GM12878 (cell line): Measurements from ENCODE around the gene GINS1. TPM values are rescaled to one million over a fixed set of nuclear protein-coding genes. Genes with fewer than 3 reads are reported as not detected.

Experiments used
- ATAC-seq: fragments of 200-7000 bp; cut with Tn5 transposase; 3 replicates; pipeline ENCODE4 v1.9.1; 2020; ENCODE audit warnings: mild to moderate bottlenecking, moderate library complexity
- BruUV-seq: library from RNA; stranded (reverse); fragments of 400-500 nt; replicated peaks from 2 replicates; lab custom pipeline; 2021; lab: Mats Ljungman, UMichigan
- CTCF ChIA-PET: fragments of 300-600 bp; sonication (Branson Sonifier 250); formaldehyde crosslinking; extraction: SDS; loops from one replicate; lab custom pipeline; 2021; ENCODE audit warnings: inconsistent platforms; lab: Yijun Ruan, JAX
- POLR2A ChIA-PET: fragments of 350-600 bp; formaldehyde crosslinking; extraction: SDS; loops from one replicate; lab custom pipeline; 2021; ENCODE audit warnings: inconsistent platforms; lab: Charles Lee
- RAD21 ChIA-PET: fragments of 300-600 bp; sonication (Branson Sonifier 250); formaldehyde crosslinking; loops from one replicate; lab custom pipeline; 2023; ENCODE audit warnings: antibody characterized with exemption; ENCODE audit not compliant: unreplicated experiment; lab: Charles Lee
- SMC1A ChIA-PET: fragments of 300-600 bp; sonication (Branson Sonifier 250); formaldehyde crosslinking; loops from one replicate; lab custom pipeline; 2023; ENCODE audit not compliant: unreplicated experiment, uncharacterized antibody; lab: Charles Lee
- DNase-seq: peaks from one replicate; pipeline ENCODE4 v3.0.0-alpha.2; 2011; ENCODE audit warnings: low read depth, low spot score
- FAIRE-seq: peaks from 3 replicates; lab custom pipeline; 2011; peaks lifted over from hg19 to GRCh38; lab: Jason Lieb, UNC
- H2AFZ ChIP-seq: 2 replicates; pipeline ENCODE4 v1.6.0; 2011; ENCODE audit warnings: low read depth, low read length, control low read depth; ENCODE audit not compliant: control insufficient read depth
- H3K27ac ChIP-seq: 2 replicates; pipeline ENCODE4 v1.5.1; 2011; ENCODE audit warnings: control low read depth; ENCODE audit not compliant: control insufficient read depth, insufficient read depth
- H3K27me3 ChIP-seq, 2 experiments: replicated peaks in 1 of 2; 2 replicates each; pipeline versions ENCODE4 v1.6.0 to v1.6.1; 2011; ENCODE audit warnings: low read length in 1 of 2; ENCODE audit not compliant: control insufficient read depth in 2 of 2, insufficient read depth in 2 of 2
- H3K36me3 ChIP-seq, 2 experiments: 2 replicates each; pipeline ENCODE4 v1.5.1; 2011; ENCODE audit warnings: low read length in 1 of 2; ENCODE audit not compliant: control insufficient read depth in 2 of 2, insufficient read depth in 2 of 2
- H3K4me1 ChIP-seq: 2 replicates; pipeline ENCODE4 v1.6.1; 2011; ENCODE audit warnings: mild to moderate bottlenecking, low read length, moderate library complexity, mixed read lengths; ENCODE audit not compliant: control insufficient read depth, insufficient read depth
- H3K4me2 ChIP-seq: 2 replicates; pipeline ENCODE4 v1.6.0; 2011; ENCODE audit warnings: control low read depth; ENCODE audit not compliant: control insufficient read depth, insufficient read depth
- H3K4me3 ChIP-seq: fragments of 200-600 bp; sonication (generic); 2 replicates; pipeline ENCODE4 v1.5.1; 2016
- H3K79me2 ChIP-seq: 2 replicates; pipeline ENCODE4 v1.6.0; 2011; ENCODE audit warnings: low read length; ENCODE audit not compliant: control insufficient read depth, insufficient read depth
- H3K9ac ChIP-seq: 2 replicates; pipeline ENCODE4 v1.8.0; 2011; ENCODE audit warnings: low read length, control low read depth, mixed read lengths; ENCODE audit not compliant: control insufficient read depth, insufficient read depth
- H3K9me3 ChIP-seq: replicated peaks from 3 replicates; pipeline ENCODE4 v1.5.1; 2011; ENCODE audit warnings: mild to moderate bottlenecking, low read length; ENCODE audit not compliant: control insufficient read depth, insufficient read depth
- H4K20me1 ChIP-seq: 2 replicates; pipeline ENCODE4 v1.6.0; 2011; ENCODE audit not compliant: control insufficient read depth, insufficient read depth
- ASH2L ChIP-seq: fragments of 300-600, 200-600 bp; sonication (generic); IDR thresholded peaks from 2 replicates; pipeline ENCODE4 v1.6.1; 2017; ENCODE audit warnings: low read depth, mild to moderate bottlenecking, borderline replicate concordance
- CEBPB ChIP-seq, 2 experiments: fragments of 150-350 bp in 1 of 2; IDR thresholded peaks; 2 replicates each; pipeline ENCODE4 v1.6.1; 2012 to 2014; ENCODE audit warnings: low read depth in 2 of 2, low read length in 2 of 2, borderline replicate concordance in 1 of 2, inconsistent platforms in 1 of 2
- CHD4 ChIP-seq: fragments of 200-600 bp; sonication (generic); IDR thresholded peaks from 2 replicates; pipeline ENCODE4 v1.6.1; 2016; ENCODE audit warnings: mild to moderate bottlenecking
- KAT2A ChIP-seq: conservative IDR thresholded peaks from 2 replicates; pipeline ENCODE4 v1.6.1; 2011; ENCODE audit warnings: low read depth, low read length; ENCODE audit not compliant: control insufficient read depth
- MEF2B ChIP-seq: fragments of 450-650 bp; IDR thresholded peaks from 2 replicates; pipeline ENCODE4 v1.6.1; 2018; ENCODE audit warnings: mild to moderate bottlenecking, moderate library complexity; ENCODE audit not compliant: partially characterized antibody, poor library complexity, severe bottlenecking
- MYC ChIP-seq: IDR thresholded peaks from 2 replicates; pipeline ENCODE4 v1.6.1; 2011; ENCODE audit warnings: mild to moderate bottlenecking, low read length, moderate library complexity, inconsistent platforms; ENCODE audit not compliant: insufficient read depth, insufficient replicate concordance, insufficient read length, severe bottlenecking
- PAX8 ChIP-seq: fragments of 450-650 bp; IDR thresholded peaks from 2 replicates; pipeline ENCODE4 v1.6.1; 2017; ENCODE audit warnings: mild to moderate bottlenecking, moderate library complexity
- RELA ChIP-seq: fragments of 450-650 bp; IDR thresholded peaks from 2 replicates; pipeline ENCODE4 v1.8.0; 2014; ENCODE audit warnings: borderline replicate concordance; ENCODE audit not compliant: partially characterized antibody
- SREBF2 ChIP-seq: IDR thresholded peaks from 2 replicates; pipeline ENCODE4 v1.6.1; 2012; ENCODE audit warnings: mild to moderate bottlenecking, low read length
- TCF12 ChIP-seq: IDR thresholded peaks from 2 replicates; pipeline ENCODE4 v1.6.1; 2011; ENCODE audit warnings: low read depth, mild to moderate bottlenecking, low read length
- ZNF207 ChIP-seq: fragments of 450-650 bp; IDR thresholded peaks from 2 replicates; pipeline ENCODE4 v1.6.1; 2014; ENCODE audit warnings: antibody characterized with exemption, mild to moderate bottlenecking, borderline replicate concordance
- WGBS: methylation state at CpG from one replicate; pipeline ENCODE4 v1.1.6; 2016; ENCODE audit warnings: low lambda C conversion rate; ENCODE audit not compliant: insufficient replicate concordance, insufficient coverage; ENCODE audit errors: missing lambda C conversion rate; 5-methylcytosine and 5-hydroxymethylcytosine counted together
- in situ Hi-C: fragments of 300-500 bp; cut with MboI; formaldehyde crosslinking; loops from 9 replicates; pipeline ENCODE4 v1.14.3; 2018; ENCODE audit warnings: mixed read lengths
- intact Hi-C: fragments of 100-400 bp; cut with micrococcal nuclease; formaldehyde crosslinking; loops from one replicate; pipeline ENCODE4 v1.14.2; 2022; ENCODE audit not compliant: unreplicated experiment
- polyA plus RNA-seq, 11 experiments: library from polyadenylated mRNA; depleted of rRNA in 4 of 11; unstranded in 6 of 11; stranded (reverse) in 5 of 11; fragments of >200 nt; fragmentation: Nextera tagmentation in 4 of 11; fragmentation: Illumina TruSeq in 1 of 11; extraction: Ambion mirVana in 4 of 11; extraction: Trizol in 1 of 11; gene quantifications; 1 replicate in 1 of 11; 2 replicates in 10 of 11; pipeline versions ENCODE4 v1.2.1 to v1.2.3, GENCODE V29; 2011 to 2016; ENCODE audit warnings: inconsistent platforms in 2 of 11, missing spikeins in 2 of 11, low read depth in 1 of 11
- total RNA-seq, 4 experiments: library from RNA; depleted of rRNA in 3 of 4; stranded (reverse); fragments of >200 nt in 3 of 4; fragmentation: Illumina TruSeq in 1 of 4; extraction: Trizol in 1 of 4; gene quantifications; 2 replicates each; pipeline versions ENCODE4 v1.2.1 to v1.2.3, GENCODE V29; 2013 to 2021
- TF ChIP-seq, protein P1 (sequence below): IDR thresholded peaks from 2 replicates; pipeline ENCODE4 v1.6.1; 2012; ENCODE audit warnings: low read length, inconsistent platforms
- TF ChIP-seq, protein P2 (sequence below): fragments of 450-650 bp; IDR thresholded peaks from 2 replicates; pipeline ENCODE4 v1.6.1; 2017; ENCODE audit warnings: mild to moderate bottlenecking, low read depth, inconsistent platforms; ENCODE audit not compliant: poor library complexity, severe bottlenecking
- TF ChIP-seq, protein P3 (sequence below): IDR thresholded peaks from 2 replicates; pipeline ENCODE4 v1.6.1; 2012; ENCODE audit warnings: low read depth, low read length, improper control_type of control experiment

The GINS1 gene
- total and polyA plus RNA-seq, 10 of the 15 experiments (the other 5 are each of a cell fraction or from before 2014, with no cell fraction given), result 13.0 to 44.6 (median 30.3) TPM

DNA sequence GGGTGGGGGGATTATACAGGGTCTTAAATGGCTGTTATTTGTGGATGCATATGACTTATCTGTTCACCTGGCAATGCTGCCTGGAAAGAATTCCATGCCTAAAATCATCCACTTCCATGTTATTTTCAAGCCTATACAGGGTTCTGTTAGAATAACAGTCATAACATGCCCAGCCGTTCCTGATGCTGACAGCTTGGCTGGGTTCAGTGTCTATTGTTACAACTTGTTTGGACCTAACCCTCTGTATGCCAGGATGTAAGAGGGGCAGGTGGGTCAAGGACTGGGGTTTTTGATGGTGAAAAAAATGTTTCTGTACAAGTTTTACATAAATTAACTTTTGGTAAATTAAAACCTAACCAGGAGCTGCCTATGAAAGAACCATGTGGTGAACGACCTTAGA lies 79.8 kb downstream of the GINS1 start:
- Histone ChIP-seq H3K79me2 (no peaks in the 10 kb centered on the region), H3K36me3 (no peaks in the 10 kb centered on the region), H3K4me3 (no peak overlapping the region), H4K20me1 (no peaks in the 10 kb centered on the region), H3K27ac (no peak overlapping the region), H3K4me2 (no peak overlapping the region), H3K9ac (no peak overlapping the region), H3K27me3 (no peaks in the 10 kb centered on the region), H2AFZ (no peak overlapping the region), H3K4me1 (no peaks in the 10 kb centered on the region), H3K9me3 (no peaks in the 10 kb centered on the region)
- TF ChIP-seq CHD4 (no peak), TCF12 (no peak), MEF2B (no peak), RELA (no peak), CEBPB (IDR thresholded peaks at IDR 0.05; ENCODE audit: borderline replicate concordance in 1 of 2, low read depth in 2 of 2, low read length in 2 of 2) (no peak), PAX8 (no peak), MYC (no peak), ASH2L (no peak), ZNF207 (no peak), KAT2A (no peak), SREBF2 (no peak)
- TF ChIP-seq, protein P1, sequence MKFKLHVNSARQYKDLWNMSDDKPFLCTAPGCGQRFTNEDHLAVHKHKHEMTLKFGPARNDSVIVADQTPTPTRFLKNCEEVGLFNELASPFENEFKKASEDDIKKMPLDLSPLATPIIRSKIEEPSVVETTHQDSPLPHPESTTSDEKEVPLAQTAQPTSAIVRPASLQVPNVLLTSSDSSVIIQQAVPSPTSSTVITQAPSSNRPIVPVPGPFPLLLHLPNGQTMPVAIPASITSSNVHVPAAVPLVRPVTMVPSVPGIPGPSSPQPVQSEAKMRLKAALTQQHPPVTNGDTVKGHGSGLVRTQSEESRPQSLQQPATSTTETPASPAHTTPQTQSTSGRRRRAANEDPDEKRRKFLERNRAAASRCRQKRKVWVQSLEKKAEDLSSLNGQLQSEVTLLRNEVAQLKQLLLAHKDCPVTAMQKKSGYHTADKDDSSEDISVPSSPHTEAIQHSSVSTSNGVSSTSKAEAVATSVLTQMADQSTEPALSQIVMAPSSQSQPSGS, result no peak
- TF ChIP-seq, protein P2, sequence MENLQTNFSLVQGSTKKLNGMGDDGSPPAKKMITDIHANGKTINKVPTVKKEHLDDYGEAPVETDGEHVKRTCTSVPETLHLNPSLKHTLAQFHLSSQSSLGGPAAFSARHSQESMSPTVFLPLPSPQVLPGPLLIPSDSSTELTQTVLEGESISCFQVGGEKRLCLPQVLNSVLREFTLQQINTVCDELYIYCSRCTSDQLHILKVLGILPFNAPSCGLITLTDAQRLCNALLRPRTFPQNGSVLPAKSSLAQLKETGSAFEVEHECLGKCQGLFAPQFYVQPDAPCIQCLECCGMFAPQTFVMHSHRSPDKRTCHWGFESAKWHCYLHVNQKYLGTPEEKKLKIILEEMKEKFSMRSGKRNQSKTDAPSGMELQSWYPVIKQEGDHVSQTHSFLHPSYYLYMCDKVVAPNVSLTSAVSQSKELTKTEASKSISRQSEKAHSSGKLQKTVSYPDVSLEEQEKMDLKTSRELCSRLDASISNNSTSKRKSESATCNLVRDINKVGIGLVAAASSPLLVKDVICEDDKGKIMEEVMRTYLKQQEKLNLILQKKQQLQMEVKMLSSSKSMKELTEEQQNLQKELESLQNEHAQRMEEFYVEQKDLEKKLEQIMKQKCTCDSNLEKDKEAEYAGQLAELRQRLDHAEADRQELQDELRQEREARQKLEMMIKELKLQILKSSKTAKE, result no peak
- TF ChIP-seq, protein P3, sequence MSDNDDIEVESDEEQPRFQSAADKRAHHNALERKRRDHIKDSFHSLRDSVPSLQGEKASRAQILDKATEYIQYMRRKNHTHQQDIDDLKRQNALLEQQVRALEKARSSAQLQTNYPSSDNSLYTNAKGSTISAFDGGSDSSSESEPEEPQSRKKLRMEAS, result no peak
- ATAC-seq, result no peak
- ChIA-PET RAD21 (no interaction called here), POLR2A (no interaction called here), CTCF (no interaction called here), SMC1A (interaction anchor here (0.6 kb wide), 1 partner anchor 65 kb away, joined by 3 read pairs; no protein-coding TSS in a partner anchor)
- FAIRE-seq, result no peak
- no TSS peak for BruUV-seq
- in situ Hi-C loops, result no loop called here
- 17% methylated on average over 2 of the region's 2 CpGs for WGBS
- DNase-seq, result no peak
- intact Hi-C loops, result no loop called here
